GM19240 (cell line): ENCODE data around the gene HPN.
A peak's percentile ranks its signal among the peaks of the same experiment; 100 is the strongest.

ENCODE experiments used
- DNase-seq: peaks from one replicate; pipeline ENCODE4 v3.0.0; 2011; ENCODE audit warnings: low spot score; ENCODE audit not compliant: insufficient read length

Gene HPN

GRCh38 chr19:35060160-35060855 lies 18.8 kb downstream of the HPN start:
- DNase-seq, result no peak

GRCh38 chr19:35061583-35062373 lies 20.3 kb downstream of the HPN start:
- no peak for DNase-seq

DNA sequence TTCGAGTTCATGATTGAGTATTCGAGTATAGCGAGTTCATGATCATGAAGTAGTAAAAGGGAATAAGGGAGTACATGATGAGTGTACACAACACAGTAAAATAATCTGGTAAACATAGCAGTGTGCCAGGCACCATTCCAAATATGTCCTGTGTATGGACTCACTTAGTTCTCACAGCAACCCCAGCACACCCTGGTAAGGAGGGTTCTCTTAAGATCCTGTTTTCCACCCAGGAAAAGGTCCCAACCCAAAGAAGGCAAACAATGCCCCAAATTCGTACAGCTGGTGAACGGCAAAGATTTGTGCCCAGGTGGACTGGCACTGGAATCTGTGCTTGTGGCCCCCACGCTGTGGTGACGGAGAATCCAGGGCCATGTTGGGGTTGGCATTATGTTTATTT lies 21.4 kb downstream of the HPN start:
- DNase-seq, result no peak

DNA sequence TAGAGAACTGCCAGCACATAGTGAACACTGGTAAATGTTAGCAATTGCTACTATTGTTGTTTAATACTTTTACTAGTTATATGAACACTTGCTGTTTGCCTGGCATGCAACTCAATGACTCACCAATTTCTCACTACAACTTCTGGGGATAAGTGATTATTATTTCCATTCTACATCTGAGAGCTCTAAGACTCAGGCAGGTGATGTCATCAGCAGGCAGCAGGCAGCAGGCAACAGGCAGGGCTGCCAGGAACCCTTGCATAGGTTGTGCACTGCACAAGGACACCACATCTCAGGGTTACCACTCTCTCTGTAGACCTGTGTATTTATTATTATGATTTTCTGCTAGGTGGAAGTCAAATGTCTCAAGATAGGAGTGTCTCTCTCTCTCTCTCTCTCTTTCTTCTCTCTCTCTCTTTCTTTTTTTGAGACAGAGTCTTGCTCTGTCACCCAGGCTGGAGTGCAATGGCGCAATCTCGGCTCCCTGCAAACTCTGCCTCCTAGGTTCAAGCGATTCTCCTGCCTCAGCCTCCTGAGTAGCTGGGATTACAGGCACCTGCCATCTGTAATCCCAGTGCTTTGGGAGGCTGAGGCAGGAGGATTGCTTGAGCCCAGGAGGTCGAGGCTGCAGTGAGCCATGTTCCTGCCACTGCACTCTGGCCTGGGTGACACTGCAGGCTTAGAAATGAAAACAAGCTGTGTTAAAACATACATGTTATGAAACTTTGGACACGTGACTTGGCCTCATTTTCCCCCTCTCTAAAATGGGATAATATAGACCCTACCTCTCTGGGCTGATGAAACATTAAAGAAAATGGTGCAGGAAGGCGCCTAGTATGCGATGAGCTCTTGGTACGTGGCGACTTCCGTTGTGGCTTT lies 22.7 kb downstream of the HPN start:
- DNase-seq, result no peak

GRCh38 chr19:35065574-35065973 lies 24.1 kb downstream of the HPN start:
- DNase-seq, result no peak

GRCh38 chr19:35066121-35066520 lies 24.6 kb downstream of the HPN start:
- DNase-seq, result no peak

DNA sequence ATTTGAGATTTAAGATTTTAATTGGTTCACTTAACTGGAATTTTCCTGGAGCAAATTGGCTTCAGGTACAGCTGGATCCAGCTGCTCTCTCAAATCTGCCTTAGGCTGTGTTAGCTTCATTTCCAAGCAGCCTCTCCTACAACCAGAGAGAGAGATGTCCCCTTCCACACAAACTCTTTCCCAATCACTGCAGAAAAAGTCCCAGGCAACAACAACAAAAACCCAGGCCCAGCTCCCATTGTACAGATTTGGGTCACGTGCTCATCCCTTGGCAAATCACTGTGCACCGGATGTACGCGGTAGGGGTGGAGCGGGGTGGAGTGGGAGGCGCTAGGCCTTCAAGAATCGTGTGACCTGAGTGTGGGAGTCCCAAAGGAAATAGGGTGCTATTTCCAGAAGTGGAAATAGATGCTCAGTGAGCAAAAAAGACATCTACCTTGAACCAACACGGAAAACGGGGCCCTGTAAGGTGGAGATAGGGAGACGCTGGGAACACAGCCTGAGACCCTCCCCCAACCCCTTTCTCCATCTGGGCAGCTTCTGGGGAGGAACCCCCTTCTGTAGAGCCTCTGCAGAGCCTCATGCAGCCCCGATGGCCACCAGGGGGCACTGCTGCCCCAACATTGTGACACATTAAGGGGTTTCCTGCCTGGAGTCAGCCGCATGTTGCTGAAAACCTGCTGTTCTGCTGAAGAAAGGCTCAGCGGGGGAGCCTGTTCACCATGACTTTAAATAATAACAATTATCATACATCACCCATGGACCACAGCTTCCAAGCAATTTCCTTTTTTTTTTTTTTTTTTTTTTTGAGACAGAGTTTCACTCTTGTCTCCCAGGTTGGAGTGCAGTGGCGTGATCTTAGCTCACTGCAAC lies 25.4 kb downstream of the HPN start:
- DNase-seq, result peak; percentile 95

- DNase-seq, result no peak
These were observed 27.6 kb downstream of the HPN start for GRCh38 chr19:35068941-35069634.

GRCh38 chr19:35069696-35070095 lies 28.2 kb downstream of the HPN start:
- no peak for DNase-seq

DNA sequence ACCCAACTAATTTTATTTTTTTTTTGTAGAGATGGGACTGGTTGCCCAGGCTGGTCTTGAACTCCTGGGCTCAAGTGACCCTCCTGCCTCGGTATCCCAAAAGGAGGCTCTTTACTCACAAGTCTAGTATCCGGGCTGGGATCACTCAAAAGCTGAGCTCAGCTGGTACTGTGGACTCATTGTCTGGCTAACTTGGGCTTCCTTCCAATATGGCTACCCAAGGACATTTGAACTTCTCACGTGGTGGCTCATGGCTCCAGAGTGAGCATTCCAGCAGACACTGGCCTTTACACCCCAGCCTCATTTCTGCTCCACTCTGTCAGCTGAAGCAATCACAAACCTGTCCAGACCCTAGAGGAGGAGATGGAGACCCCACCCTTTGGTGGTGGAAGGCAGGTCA lies 28.9 kb downstream of the HPN start:
- DNase-seq, result no peak

DNA sequence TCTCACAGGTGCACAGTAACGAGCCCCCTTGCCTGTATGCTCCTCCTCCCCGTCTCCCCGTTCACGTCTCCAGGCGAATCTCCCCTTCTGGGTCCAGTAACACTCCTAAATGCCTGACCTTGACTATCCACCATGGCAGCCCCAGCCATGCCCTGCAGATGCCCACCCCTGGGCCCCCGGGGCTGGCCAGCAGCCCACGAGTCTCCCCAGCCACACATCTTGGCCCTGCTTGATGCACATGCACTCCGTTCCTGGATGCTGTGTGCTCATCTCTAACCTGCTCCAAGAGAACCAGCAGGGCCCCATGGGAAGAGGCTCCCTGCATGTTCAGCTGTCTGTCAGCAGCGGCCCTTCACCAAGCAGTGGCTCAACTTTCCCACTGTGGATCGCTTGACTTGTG lies 32.0 kb downstream of the HPN start:
- no peak for DNase-seq

- DNase-seq, result no peak
These were observed 32.4 kb downstream of the HPN start for GRCh38 chr19:35073941-35074340.

- no peak for DNase-seq
These were observed 33.1 kb downstream of the HPN start for GRCh38 chr19:35074426-35075201.

- no peak for DNase-seq
These were observed 33.9 kb downstream of the HPN start for GRCh38 chr19:35075202-35076025.

DNA sequence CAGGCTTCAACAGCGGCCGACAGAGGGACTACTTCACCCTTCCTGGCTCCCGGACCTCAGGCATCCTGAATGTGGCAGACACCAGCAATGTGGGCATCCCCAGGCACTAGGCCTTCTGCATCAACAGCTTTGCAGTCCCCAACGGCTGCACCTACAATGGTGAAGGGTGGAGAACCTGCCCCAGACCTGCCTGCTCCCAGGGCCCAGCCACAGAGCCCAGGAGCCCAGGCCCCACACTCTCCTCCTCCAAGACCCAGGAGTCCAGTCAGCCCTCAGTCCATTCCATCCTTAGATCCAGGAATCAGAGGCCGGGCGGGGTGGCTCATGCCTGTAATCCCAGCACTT lies 34.5 kb downstream of the HPN start:
- DNase-seq, result no peak

GRCh38 chr19:35076657-35077056 lies 35.1 kb downstream of the HPN start:
- no peak for DNase-seq

DNA sequence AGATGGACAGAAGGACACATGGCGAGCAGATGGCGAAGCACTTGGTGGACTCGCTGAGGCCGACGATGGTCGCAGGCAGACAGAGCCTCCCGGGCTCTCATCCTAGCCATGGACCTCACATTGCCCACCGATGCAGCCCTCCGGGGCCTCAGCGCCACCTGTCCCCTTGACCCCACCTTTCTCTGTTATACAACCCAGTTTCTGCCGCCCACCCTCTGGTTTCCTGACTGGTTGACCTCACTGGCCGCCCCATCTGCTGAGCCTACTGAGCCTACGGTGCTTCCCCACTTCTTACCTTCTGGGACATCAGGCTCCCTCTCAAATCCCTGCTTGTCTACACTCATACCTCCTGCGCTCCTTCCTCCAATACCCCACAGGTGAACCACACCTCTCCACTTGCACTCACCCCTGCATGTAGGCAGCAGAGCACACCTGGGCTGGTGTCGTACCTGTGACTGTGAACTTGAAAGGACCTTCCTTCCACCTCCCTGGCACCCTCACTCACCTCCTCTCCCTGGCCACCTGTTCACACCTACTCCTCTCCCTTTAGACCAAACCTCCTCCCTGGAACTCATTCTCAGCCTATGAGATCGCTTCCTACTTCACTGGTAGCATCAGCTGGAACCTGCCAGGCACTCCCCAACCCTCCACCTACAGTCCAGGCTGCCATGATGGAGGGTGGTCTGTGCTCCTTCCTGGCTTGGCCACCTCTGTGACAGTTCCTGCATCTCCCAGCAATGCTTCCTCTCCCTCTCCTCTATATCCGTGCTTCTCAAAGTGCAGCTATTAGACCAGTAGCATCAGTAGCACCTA lies 36.1 kb downstream of the HPN start:
- no peak for DNase-seq

- DNase-seq, result no peak
These were observed 38.3 kb downstream of the HPN start for GRCh38 chr19:35079826-35080225.
